Measurements from ENCODE around the gene IPO9.

GRCh38 chr1:201917362-201918033 lies 88.5 kb downstream of the IPO9 start:
- TF ChIP-seq REST (IDR thresholded peaks at IDR 0.05; ENCODE audit: insufficient replicate concordance, low read depth) (no peak), CTCF (IDR thresholded peaks at IDR 0.05; ENCODE audit: insufficient read depth, low read length) (no peak), POLR2AphosphoS5 (IDR thresholded peaks at IDR 0.05; ENCODE audit: low read depth) (no peak)
